HG03095 (cell line): ENCODE data around the gene PACSIN1.

Source experiments
- ATAC-seq: cut with Tn5 transposase; IDR thresholded peaks from one replicate; pipeline ENCODE4 v1.9.1; 2021; ENCODE audit warnings: moderate library complexity; ENCODE audit not compliant: unreplicated experiment

Gene PACSIN1

GRCh38 chr6:34514112-34514511, 48.2 kb downstream of the PACSIN1 start:
- ATAC-seq = no peak

GRCh38 chr6:34514593-34515472, 49.0 kb downstream of the PACSIN1 start:
- ATAC-seq = no peak

DNA sequence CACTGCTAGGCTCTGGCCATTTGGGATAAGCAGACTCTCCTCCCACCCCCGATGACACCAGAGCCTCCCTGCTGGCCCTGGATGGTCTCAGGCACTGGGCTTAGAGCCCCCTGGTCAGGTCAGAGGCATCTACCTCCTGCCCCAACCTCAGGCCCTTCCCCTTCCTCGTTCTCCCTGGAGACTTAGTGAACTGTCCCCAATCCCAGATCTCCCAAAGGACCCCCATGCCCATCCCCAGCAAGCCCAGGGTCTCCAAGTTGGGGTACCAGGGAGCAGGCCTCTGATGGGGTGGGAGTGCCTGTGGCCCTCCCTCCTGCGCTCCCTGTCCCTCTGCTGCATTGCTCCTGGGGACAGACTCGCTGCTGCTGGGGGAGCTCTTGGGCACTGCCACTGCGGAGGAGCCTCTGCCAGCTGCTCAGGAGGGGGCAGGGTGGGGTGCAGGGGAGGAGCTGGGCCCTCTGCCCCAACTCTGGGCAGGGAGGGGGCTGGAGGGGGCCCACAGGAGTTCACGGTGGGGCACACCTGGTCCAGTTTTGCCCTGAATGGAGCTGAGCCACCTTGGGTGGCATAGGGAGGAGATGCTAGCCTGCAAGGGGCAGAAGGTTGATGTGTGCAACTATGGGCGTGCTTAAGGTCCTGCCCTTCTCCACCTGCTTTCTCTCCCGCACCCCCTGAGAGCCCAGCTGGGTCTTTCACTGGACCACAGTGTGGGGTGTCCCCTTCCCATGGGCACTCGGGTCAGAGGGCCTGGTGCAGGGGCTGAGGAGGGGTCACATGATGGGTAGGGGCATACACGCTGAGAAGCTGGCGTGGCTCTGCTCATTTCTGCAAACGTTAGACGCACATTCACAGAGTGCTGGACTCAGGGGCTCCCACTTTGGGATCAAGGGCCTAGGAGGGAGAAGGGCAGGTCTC, 49.9 kb downstream of the PACSIN1 start:
- no peak for ATAC-seq

GRCh38 chr6:34516391-34517324, 50.8 kb downstream of the PACSIN1 start:
- no peak for ATAC-seq

- ATAC-seq = no peak
Observed at GRCh38 chr6:34517461-34517881, 51.6 kb downstream of the PACSIN1 start.

DNA sequence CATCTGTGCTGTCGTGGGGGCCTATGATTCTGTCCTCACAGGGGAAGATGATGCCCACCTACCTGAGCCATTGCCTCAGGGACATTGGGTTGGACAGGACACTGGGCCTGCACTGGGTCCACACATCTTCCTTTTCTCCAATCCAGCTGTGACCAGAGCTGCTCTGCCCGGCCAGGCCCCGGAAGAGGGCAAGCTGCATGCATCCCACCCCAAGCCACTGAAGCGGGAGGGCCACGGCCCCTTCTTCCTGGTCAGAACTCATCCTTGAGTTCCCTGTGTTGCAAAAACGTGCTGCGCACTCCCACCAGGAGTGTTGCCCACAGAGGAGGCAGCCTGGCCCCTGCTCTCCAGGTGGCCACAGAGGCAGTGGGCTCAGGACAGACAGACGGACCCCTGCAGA, 52.1 kb downstream of the PACSIN1 start:
- no peak for ATAC-seq

DNA sequence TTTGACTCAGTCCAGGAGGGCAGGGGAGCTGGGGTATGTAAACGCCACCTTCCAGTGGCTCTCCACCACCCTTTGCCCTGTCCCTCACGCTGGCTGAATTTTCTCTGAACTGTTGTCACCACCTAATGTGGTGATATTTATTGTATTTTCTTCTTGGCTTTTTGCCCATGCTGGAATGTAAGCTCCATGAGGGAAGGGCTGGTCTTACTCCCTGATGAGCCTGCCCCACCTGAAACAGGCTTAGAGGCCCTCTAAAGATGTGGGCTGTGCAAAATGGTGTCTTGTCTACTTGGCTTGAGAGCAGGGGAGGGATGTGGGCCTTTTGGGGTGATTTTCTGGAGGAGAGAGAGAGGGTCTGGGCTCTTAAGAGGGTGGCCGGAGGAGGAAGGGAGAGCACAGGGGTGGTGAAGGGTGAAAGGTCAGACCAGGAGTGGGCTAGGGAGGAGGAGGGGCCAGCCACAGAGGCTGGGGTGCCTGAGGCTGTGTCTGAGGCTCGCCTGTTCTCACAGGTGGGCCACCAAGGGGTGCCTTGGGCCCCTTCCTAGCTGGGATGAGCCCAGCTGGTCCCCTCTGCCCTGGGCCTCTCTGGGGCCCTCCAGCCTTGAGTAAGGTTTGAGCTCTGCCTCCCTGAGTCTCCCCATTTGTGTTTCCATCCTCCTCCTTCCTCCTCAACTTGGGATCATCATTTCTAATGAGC, 52.9 kb downstream of the PACSIN1 start:
- no peak for ATAC-seq

DNA sequence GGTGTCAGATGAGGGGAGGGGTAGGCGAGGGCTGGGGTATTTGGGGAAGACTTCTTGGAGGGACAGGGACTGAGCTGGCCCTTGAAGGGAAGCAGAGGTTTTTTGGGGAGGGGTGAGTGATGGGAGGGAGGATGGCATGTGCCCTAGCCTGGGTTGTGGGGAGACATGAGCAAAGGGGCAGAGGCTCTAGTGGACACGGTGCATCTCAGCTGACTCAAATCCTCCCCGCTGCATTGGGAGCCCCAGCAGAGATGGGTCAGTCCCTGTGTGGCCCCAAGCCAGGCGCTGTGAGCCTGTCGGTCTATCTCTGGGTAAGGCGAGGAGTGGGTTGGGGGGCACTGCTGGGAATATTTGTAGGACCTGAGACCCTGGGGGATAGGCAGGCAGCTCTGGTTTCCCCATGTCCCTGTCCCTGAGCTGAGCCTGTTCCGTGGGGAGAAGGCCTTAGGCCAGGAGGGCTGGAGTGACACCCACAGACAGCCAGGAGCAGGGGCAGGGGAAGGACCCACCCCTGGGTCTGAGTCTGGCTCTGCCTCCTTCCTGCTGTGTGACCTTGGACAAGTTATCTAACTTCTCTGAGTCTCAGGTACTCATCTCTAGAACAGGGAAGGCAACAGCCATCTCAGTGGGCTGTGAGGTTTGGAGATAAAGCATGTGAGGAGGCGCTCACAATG, 54.2 kb downstream of the PACSIN1 start:
- ATAC-seq = no peak

DNA sequence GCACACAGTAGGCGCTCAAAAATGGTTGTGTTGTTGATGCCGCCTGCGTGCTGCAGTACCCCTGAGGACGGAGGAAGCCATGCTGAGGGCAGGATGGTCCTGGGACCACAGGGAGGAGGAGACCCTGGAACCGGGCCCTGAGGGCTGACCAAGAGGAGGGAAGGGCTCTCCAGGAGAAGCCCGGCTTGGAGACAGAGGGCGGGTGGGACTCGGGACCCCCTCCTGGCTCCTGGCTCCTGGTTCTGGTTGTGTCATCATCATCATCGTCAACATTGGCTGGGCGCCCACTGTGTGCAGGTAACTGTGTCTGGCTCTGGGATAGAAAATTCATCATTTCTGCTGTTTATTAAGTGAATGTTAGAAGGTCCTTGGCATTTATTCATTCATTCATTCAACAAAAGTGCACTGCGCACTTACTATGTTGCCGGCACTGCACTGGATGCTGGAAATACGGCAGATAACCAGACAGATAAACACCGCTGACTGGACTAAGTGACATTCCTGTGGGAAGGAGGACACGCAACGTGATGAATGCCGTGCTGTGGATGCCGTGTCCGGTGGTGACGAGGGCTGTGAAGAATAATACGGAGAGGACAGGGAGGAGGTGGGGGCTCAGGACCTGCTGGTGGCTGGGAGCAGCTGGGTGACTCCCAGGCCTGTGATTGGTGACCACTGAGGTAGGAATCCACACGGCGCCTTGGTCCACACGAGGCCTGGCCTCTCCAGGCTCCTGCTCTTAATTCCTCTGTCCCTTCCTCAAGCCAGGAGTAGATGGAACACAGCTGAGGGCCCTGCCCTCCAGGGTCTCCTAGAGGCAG, 55.0 kb downstream of the PACSIN1 start:
- no peak for ATAC-seq

GRCh38 chr6:34521463-34522285, 55.8 kb downstream of the PACSIN1 start:
- ATAC-seq = no peak

GRCh38 chr6:34522761-34523160, 56.9 kb downstream of the PACSIN1 start:
- ATAC-seq = no peak

DNA sequence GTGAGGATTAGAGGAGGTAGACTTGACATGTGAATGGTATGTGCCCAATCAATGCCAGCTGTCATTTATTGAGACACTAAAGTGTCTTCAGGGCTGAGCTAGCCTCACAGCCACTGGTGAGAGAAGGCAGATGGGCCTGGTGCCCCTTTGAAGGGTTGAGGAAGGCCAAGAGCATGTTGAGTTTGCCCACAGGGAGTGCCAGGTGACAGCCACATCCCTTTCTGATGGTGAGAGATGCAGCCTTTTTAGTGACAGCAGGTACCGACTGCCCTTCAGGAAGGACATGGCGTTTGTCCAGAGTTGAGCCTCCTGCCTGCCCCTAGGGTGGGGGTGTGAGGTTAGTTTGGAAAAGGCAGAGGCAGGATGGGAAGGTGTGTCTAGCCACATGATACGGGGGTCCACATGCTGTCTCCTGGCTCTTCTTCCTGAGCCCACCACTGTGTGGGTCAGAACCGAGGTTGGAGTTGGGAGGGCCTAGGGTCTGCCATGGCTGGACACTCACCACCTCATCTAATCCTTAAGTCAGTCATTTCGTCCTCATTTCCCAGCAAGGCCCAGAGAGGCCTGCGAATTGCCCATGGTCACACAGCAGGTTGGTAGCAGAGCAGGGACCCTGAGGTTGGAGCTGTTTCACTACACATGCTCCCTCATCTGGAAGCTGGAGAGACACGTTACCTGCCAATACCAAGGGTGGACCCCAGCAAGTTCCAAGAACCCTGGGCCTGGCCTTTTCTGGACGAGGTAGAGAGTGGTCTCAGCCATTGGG, 57.7 kb downstream of the PACSIN1 start:
- no peak for ATAC-seq

DNA sequence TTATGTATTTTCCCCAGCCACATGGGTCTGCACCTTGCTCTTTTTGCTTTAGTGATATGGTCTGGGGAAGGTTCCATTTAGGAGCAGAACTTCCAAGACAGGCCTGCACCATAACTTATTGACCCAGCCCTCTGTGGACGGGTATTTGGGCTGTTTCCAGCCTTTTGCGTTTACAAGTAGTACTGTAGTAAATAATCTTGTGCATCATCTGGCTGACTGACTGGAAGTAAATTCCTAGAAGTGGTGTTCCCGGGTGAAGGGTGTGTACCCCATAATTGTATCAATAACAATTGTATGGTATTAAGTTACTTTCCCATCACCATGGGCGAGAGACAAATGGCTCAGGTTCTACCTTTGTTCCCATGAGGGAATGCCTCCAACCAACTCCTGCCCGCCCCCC, 58.6 kb downstream of the PACSIN1 start:
- ATAC-seq = no peak

- no peak for ATAC-seq
Observed at GRCh38 chr6:34524971-34525370, 59.1 kb downstream of the PACSIN1 start.

DNA sequence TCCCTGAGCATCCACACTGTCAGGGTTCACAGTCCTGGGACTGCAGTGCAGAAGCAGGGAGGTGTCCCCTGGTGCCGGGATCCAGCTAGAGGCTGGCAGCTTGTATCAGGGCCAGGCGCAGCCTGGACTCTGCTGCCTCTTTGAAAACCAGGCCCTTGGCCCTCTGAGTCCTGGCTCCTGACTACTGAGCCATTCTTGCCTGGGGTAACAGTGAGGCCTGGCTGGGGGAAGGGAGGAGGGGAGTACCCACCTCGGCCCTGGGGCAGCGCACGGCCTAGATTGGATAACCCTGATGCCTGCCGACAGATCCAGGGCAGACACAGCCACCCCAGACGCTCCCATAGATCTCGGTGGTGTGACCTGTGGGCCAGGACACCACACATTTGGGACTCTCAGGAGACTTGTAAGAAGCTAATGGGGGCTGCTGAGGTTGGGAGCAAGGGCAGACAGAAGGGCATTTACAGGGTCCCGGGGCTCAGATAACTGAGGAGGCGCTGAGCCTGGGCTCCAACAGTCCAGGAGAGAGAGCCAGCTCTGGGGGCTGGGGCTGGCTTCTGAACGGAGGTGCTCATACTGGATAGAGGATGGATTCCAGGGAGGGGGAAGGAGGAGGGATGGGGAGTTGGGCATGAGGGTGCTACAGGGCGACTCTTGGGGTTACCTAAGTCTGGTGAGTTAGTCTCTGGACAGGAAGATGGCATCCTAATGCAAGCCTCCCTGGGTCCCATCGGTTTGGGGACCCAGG, 59.7 kb downstream of the PACSIN1 start:
- ATAC-seq = no peak

- no peak for ATAC-seq
Observed at GRCh38 chr6:34526241-34526972, 60.5 kb downstream of the PACSIN1 start.
